NB4 (cell line): ENCODE measurements around the gene SSH2.
"Not testable (repeated sequence)": the region's sequence is repeated elsewhere in the genome, so short reads cannot be mapped to it uniquely, and the experiment has no call there.

Experiments
- CTCF ChIP-seq: IDR thresholded peaks from one replicate; pipeline ENCODE4 v1.5.1; 2012; ENCODE audit warnings: low read depth, low read length
- POLR2A ChIP-seq: IDR thresholded peaks from 2 replicates; pipeline ENCODE4 v1.6.1; 2011; ENCODE audit warnings: mild to moderate bottlenecking; ENCODE audit not compliant: insufficient read length; ENCODE audit errors: extremely low read depth

- not testable (repeated sequence) for TF ChIP-seq POLR2A, CTCF
These were observed 70.6 kb downstream of the SSH2 start for GRCh38 chr17:29859445-29859844.
